Kidney (tissue), 14 donors: ENCODE measurements around the gene SLC36A2. TPM values are rescaled to one million over a fixed set of nuclear protein-coding genes. Genes with fewer than 3 reads are reported as not detected.

Experiments
- DNase-seq, 5 donors: peaks; one replicate each; pipeline ENCODE4 v3.0.0-alpha.2; 2013 to 2020
- FAIRE-seq: peaks from 2 replicates; lab custom pipeline; 2012; peaks lifted over from hg19 to GRCh38; lab: Jason Lieb, UNC
- H3K27ac ChIP-seq, 2 donors: one replicate each; pipeline ENCODE4 v1.7.0; 2013; ENCODE audit warnings: low read depth in 2 of 2, low read length in 2 of 2, inconsistent platforms in 1 of 2
- H3K27me3 ChIP-seq: one replicate; pipeline ENCODE4 v1.7.1; 2013; ENCODE audit warnings: low read length, inconsistent platforms; ENCODE audit not compliant: control insufficient read depth, insufficient read depth
- H3K36me3 ChIP-seq, 3 donors: one replicate each; pipeline versions ENCODE4 v1.7.0 to v1.7.1; 2013; ENCODE audit warnings: low read length in 3 of 3, control low read depth in 1 of 3, inconsistent platforms in 1 of 3; ENCODE audit not compliant: insufficient read depth in 3 of 3, control insufficient read depth in 2 of 3
- H3K4me1 ChIP-seq, 3 donors: one replicate each; pipeline versions ENCODE4 v1.7.0 to v1.7.1; 2013; ENCODE audit warnings: low read length in 3 of 3, inconsistent platforms in 1 of 3, low read depth in 1 of 3; ENCODE audit not compliant: control insufficient read depth in 2 of 3, insufficient read depth in 2 of 3
- H3K4me3 ChIP-seq, 3 donors: one replicate each; pipeline versions ENCODE4 v1.7.0 to v1.8.1; 2013; ENCODE audit warnings: low read length in 3 of 3, control low read depth in 1 of 3, inconsistent platforms in 1 of 3
- H3K9ac ChIP-seq, 3 donors: one replicate each; pipeline versions ENCODE4 v1.7.0 to v1.7.1; 2013; ENCODE audit warnings: low read length in 3 of 3, control low read depth in 1 of 3, inconsistent platforms in 1 of 3
- H3K9me3 ChIP-seq, 3 donors: one replicate each; pipeline versions ENCODE4 v1.7.0 to v1.7.1; 2013; ENCODE audit warnings: low read length in 3 of 3, control low read depth in 1 of 3, inconsistent platforms in 1 of 3; ENCODE audit not compliant: control insufficient read depth in 2 of 3, insufficient read depth in 1 of 3
- intact Hi-C: fragments of 100-400 bp; cut with DNase I; formaldehyde crosslinking; loops from one replicate; pipeline ENCODE4 v1.11.1; 2022
- polyA plus RNA-seq: library from polyadenylated mRNA; stranded (reverse); fragments of 350-450 nt; fragmentation: Illumina TruSeq; extraction: RNeasy Lipid Tissue Mini Kit (QIAGEN cat#74804); gene quantifications from one replicate; pipeline ENCODE4 v1.2.3, GENCODE V29; 2014; ENCODE audit warnings: low read depth, low replicate concordance; ENCODE audit not compliant: insufficient read depth
- total RNA-seq: library from RNA; stranded (reverse); fragmentation: NEBNext Ultra II Directional; extraction: Animal tissue kit (Norgen Biotek cat#: 25700); gene quantifications from one replicate; pipeline ENCODE4 v1.2.1, GENCODE V29; 2021
- TF ChIP-seq, protein P1 (sequence below): IDR thresholded peaks from 3 replicates; pipeline ENCODE4 v1.5.1; 2012; ENCODE audit warnings: mild to moderate bottlenecking, moderate library complexity, borderline replicate concordance; ENCODE audit not compliant: insufficient read depth; ENCODE audit errors: extremely low read depth
- donor health status: control.
- donor health status: control.
- donor health status: control.
- donor health status: control.
- donor health status: control.
- donor health status: DM: yes; HTN: yes; CAD: no.
- donor health status: Normal renal cell carcinoma (clear cell type).

SLC36A2 gene
- total and polyA plus RNA-seq, 2 donors from 2014 or later: 1.8 to 46.2 TPM

DNA sequence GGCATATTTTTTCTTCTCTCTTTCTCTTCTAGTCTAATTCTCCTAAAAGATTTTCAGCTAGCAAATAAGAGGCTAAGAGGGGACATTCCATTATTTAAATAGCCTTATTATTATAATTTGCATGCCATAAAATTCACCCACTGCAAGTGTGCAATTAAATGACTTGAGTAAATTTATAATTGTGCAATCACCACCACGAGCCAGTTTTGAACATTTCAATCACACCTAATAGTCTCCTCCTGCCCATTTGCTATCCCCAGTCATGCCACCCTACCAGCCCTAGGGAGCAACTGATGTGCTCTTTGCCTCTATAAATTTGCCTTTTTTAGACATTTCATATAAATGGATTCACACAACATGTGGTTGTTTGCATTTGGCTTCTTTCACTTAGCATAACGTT, 12.0 kb upstream of the SLC36A2 start:
- Histone ChIP-seq H3K4me3 (no peak overlapping the region), H3K27me3 (no peaks in the 10 kb centered on the region), H3K36me3 (no peaks in the 10 kb centered on the region), H3K27ac (no peak overlapping the region), H3K4me1 (no peaks in the 10 kb centered on the region), H3K9ac (no peak overlapping the region), H3K9me3 (no peaks in the 10 kb centered on the region)
- TF ChIP-seq, protein P1, sequence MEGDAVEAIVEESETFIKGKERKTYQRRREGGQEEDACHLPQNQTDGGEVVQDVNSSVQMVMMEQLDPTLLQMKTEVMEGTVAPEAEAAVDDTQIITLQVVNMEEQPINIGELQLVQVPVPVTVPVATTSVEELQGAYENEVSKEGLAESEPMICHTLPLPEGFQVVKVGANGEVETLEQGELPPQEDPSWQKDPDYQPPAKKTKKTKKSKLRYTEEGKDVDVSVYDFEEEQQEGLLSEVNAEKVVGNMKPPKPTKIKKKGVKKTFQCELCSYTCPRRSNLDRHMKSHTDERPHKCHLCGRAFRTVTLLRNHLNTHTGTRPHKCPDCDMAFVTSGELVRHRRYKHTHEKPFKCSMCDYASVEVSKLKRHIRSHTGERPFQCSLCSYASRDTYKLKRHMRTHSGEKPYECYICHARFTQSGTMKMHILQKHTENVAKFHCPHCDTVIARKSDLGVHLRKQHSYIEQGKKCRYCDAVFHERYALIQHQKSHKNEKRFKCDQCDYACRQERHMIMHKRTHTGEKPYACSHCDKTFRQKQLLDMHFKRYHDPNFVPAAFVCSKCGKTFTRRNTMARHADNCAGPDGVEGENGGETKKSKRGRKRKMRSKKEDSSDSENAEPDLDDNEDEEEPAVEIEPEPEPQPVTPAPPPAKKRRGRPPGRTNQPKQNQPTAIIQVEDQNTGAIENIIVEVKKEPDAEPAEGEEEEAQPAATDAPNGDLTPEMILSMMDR: no peak
- FAIRE-seq (no peak), DNase-seq (no peak)
- intact Hi-C loops: no loop called here

DNA sequence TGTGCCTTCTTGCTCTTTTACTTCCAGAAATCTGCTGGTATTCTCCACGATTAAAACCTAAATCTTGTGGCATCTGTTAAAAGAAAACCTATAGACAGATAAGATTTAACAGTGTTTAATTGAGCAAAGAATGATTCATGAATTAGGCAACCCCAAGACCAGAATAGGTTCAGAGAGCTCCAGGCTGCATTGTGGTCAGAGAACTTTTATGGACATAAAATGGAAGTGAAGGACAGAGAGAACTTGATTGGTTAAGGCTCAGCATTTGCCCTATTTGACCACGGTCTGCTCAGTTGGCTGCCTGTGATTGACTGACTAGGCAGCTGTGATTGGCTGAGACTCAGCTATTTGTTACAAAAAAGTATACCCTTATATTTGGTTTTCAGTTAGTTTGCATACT, 10.4 kb upstream of the SLC36A2 start:
- Histone ChIP-seq H3K9me3 (no peaks in the 10 kb centered on the region), H3K9ac (no peak overlapping the region), H3K27me3 (no peaks in the 10 kb centered on the region), H3K4me1 (no peaks in the 10 kb centered on the region), H3K27ac (no peak overlapping the region), H3K36me3 (no peaks in the 10 kb centered on the region), H3K4me3 (no peak overlapping the region)
- FAIRE-seq: no peak
- TF ChIP-seq, protein P1: no peak
- intact Hi-C loops: no loop called here
- DNase-seq: no peak

DNA sequence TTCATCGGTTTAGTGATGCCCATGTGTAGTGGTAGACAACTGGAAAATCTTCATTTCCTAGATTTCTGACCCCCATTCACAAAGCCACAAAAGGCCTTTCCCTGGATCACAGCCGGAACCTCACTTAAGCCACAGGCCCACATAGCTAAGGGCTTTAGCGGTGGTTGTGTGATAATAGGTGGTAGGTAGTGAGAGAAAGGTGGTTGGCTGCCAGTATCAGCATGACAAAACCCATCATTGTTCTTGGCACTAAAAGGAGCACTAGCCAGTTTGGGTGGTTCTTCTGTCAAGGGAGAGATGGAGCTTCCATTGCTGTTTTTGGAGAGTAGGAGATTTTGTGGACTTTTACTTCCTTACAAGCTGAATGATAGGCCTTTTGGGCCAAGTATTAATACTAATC, 9.7 kb upstream of the SLC36A2 start:
- DNase-seq: no peak
- intact Hi-C loops: no loop called here
- Histone ChIP-seq H3K4me1 (no peaks in the 10 kb centered on the region), H3K27me3 (no peaks in the 10 kb centered on the region), H3K36me3 (no peaks in the 10 kb centered on the region), H3K27ac (no peak overlapping the region), H3K9ac (no peak overlapping the region), H3K4me3 (no peak overlapping the region), H3K9me3 (no peaks in the 10 kb centered on the region)
- FAIRE-seq: no peak
- TF ChIP-seq, protein P1: no peak

DNA sequence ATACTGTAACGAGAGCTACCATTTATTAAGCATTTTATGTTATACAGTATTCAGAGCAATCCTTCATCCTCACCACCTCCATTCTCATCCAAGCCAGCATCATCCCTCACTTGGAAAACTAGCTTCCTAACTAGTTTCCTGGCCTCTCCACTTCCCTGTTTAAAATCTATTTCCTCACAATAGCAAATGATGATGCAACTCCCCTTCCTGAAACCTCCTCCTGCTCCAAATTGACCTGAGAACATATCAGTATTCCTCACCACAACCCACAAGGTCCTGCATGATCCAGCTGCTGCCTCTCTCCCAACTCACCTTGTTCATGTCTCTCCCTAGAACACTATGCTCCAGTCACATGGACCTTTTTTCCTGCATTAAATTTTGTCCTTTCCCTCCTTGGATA, 4.3 kb upstream of the SLC36A2 start:
- H3K27ac ChIP-seq: no peak overlapping the region
- TF ChIP-seq, protein P1: no peak

More for the DNA sequence above, 4.3 kb upstream of the SLC36A2 start:
- H3K9ac ChIP-seq: no peak overlapping the region
- DNase-seq: no peak
- no peaks in the 10 kb centered on the region for H3K4me1 ChIP-seq
- no peak overlapping the region for H3K4me3 ChIP-seq
- FAIRE-seq: no peak
- intact Hi-C loops: no loop called here
- no peaks in the 10 kb centered on the region for H3K27me3 ChIP-seq
- no peaks in the 10 kb centered on the region for H3K9me3 ChIP-seq
- H3K36me3 ChIP-seq: no peaks in the 10 kb centered on the region
